ENCODE results near the gene XPNPEP2.

Gene XPNPEP2

DNA sequence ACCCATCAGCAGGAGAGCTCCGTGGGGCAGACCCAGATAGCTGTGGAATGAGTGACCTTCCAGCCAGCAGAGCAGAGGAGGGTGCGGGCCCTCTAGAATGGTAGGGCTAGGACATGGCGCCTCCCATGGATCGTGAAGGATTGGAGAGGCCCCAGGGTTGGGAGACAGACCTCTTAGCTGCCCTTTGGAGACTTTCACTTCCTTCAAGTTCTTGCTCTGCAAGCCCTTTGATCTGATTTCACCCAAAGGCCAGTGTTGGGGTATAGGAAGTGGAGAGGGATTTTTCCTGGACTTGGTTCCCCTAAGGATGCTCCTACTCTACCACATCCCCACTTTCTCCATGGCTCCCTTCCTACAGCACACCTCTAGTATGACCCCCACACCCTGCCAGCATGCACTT is 43.9 kb downstream of the XPNPEP2 start:
- TF ChIP-seq EZH2 (IDR thresholded peaks at IDR 0.05) (no peak), POLR2AphosphoS5 (IDR thresholded peaks at IDR 0.05; ENCODE audit: borderline replicate concordance, low read depth, low read length) (no peak), FOXP2 (optimal IDR thresholded peaks at IDR 0.05; ENCODE audit: control extremely low read depth, extremely low read length, insufficient read depth) (no peak)
- Histone ChIP-seq H3K9ac (ENCODE audit: insufficient read length) (no peak overlapping the region), H3K4me3 (no peak overlapping the region), H3K27ac (no peak overlapping the region), H3K36me3 (ENCODE audit: insufficient read depth, low read length) (no peaks in the 10 kb centered on the region), H3K9me3 (ENCODE audit: low read depth, low read length) (no peaks in the 10 kb centered on the region)
- no peak for DNase-seq (ENCODE audit: low read depth, low spot score)

GRCh38 chrX:129783291-129783713 is 44.5 kb downstream of the XPNPEP2 start:
- H3K4me3 ChIP-seq: no peak overlapping the region
- no peaks in the 10 kb centered on the region for H3K9me3 ChIP-seq (ENCODE audit: low read depth, low read length)
- no peak overlapping the region for H3K27ac ChIP-seq
- H3K9ac ChIP-seq (ENCODE audit: insufficient read length): no peak overlapping the region
- no peak for DNase-seq (ENCODE audit: low read depth, low spot score)
- no peaks in the 10 kb centered on the region for H3K36me3 ChIP-seq (ENCODE audit: insufficient read depth, low read length)
- no peak for TF ChIP-seq EZH2 (IDR thresholded peaks at IDR 0.05)
- TF ChIP-seq FOXP2 (optimal IDR thresholded peaks at IDR 0.05; ENCODE audit: control extremely low read depth, extremely low read length, insufficient read depth): no peak
- TF ChIP-seq POLR2AphosphoS5 (IDR thresholded peaks at IDR 0.05; ENCODE audit: borderline replicate concordance, low read depth, low read length): no peak

DNA sequence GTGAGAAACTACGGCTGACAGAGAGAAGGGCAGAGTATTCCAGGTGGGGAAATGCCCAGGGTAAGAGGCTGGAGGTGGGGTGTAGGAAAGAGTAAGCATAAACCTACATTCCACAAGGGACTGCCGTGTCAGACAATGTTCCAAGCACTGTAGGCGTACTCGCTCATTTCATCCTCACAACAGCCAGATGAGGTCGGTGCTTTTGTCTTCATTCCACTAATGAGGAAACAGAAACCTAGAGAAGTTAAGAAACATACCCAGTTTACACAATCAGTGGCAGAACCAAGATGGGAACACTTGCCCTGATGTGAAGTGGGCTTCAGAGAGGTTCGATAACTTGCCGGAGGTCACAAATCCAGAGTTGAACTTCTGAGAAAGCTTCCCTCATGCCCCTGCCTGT is 45.6 kb downstream of the XPNPEP2 start:
- no peaks in the 10 kb centered on the region for H3K9me3 ChIP-seq (ENCODE audit: low read depth, low read length)
- TF ChIP-seq EZH2 (IDR thresholded peaks at IDR 0.05) (no peak), FOXP2 (optimal IDR thresholded peaks at IDR 0.05; ENCODE audit: control extremely low read depth, extremely low read length, insufficient read depth) (no peak), POLR2AphosphoS5 (IDR thresholded peaks at IDR 0.05; ENCODE audit: borderline replicate concordance, low read depth, low read length) (no peak)
- H3K36me3 ChIP-seq (ENCODE audit: insufficient read depth, low read length): no peaks in the 10 kb centered on the region
- no peak overlapping the region for H3K27ac ChIP-seq
- H3K4me3 ChIP-seq: no peak overlapping the region
- H3K9ac ChIP-seq (ENCODE audit: insufficient read length): no peak overlapping the region
- no peak for DNase-seq (ENCODE audit: low read depth, low spot score)

DNA sequence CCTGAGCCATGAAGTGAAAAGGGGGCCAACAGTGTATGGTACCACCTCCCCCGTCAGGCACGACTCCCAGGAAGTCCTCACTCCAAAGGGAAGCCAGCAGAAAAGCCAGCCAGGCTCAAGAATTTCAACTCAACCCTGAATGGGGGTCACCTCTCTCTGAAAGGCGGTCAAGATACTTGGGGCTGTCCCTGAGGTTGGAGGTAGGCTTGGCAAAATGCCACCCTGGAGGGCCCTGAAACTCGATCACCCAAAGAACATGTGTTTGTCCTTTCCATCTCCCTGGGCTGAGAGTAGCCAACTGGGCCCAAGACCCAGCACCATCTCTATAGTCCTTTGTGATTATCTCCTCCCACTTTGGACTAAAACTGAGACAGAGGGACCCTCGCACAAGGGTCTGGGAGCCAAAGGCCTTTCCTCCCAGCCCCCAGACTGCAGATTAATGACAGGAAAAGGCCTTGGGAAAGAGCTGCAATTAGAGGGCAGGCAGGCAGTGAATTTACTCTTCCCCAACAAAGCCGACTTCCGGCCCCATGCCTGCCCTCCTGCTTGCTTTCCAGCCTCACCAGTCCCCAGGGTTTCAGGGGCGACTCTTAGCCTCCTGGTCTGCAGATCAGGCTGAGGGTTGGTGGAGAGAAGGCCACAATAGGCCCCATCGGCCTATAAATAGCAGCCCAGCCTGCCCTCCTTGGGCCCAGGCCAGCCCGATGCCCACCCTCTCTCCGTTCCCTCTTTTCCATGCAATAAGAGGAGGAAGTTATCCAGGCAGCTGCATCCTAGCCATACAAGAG is 46.6 kb downstream of the XPNPEP2 start:
- Histone ChIP-seq H3K4me3 (no peak overlapping the region), H3K27ac (no peak overlapping the region), H3K9me3 (ENCODE audit: low read depth, low read length) (no peaks in the 10 kb centered on the region), H3K9ac (ENCODE audit: insufficient read length) (no peak overlapping the region), H3K36me3 (ENCODE audit: insufficient read depth, low read length) (no peaks in the 10 kb centered on the region)
- TF ChIP-seq POLR2AphosphoS5 (IDR thresholded peaks at IDR 0.05; ENCODE audit: borderline replicate concordance, low read depth, low read length) (no peak), FOXP2 (optimal IDR thresholded peaks at IDR 0.05; ENCODE audit: control extremely low read depth, extremely low read length, insufficient read depth) (no peak), EZH2 (IDR thresholded peaks at IDR 0.05) (no peak)
- no peak for DNase-seq (ENCODE audit: low read depth, low spot score)

- DNase-seq (ENCODE audit: low read depth, low spot score): no peak
- Histone ChIP-seq H3K9ac (ENCODE audit: insufficient read length) (no peak overlapping the region), H3K27ac (no peak overlapping the region)
Measured at GRCh38 chrX:129786210-129786651, 47.5 kb downstream of the XPNPEP2 start.

DNA sequence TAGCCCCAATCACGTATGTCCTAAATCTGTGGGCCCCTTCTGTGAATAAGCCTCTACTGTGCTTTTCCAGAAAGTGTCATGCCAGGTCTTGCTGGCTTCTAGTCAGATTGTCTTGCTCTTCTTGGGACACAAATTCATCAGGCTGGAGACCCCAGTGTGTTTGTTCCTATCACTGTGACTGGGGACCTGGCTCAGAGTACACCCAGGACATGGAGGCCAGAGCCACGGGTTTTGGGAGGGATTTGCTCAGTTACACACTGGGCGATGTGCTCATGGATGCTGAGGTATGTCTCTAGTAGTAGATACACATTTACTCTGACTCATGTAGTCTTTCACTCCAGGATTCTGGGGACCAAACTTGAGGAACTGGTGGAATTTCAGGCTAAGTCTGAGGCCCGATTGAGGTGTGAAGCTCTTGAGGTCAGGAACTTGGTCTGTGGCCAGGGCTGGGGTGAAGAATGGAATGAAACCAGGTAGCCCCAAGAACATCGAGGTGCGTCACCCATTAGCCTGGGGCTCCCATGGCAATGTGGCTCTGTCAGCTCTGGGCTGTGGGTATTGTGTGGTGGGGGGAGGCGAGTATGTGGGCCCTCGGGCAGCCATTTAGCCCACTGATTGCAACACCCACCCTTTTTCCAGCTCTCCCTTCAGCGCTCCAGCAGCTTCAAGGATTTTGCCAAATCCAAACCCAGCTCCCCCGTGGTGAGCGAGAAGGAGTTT is 48.7 kb downstream of the XPNPEP2 start:
- Histone ChIP-seq H3K9me3 (ENCODE audit: low read depth, low read length) (no peaks in the 10 kb centered on the region), H3K9ac (ENCODE audit: insufficient read length) (no peak overlapping the region), H3K4me3 (no peak overlapping the region), H3K36me3 (ENCODE audit: insufficient read depth, low read length) (no peaks in the 10 kb centered on the region), H3K27ac (no peak overlapping the region)
- TF ChIP-seq POLR2AphosphoS5 (IDR thresholded peaks at IDR 0.05; ENCODE audit: borderline replicate concordance, low read depth, low read length) (no peak), EZH2 (IDR thresholded peaks at IDR 0.05) (no peak), FOXP2 (optimal IDR thresholded peaks at IDR 0.05; ENCODE audit: control extremely low read depth, extremely low read length, insufficient read depth) (no peak)
- no peak for DNase-seq (ENCODE audit: low read depth, low spot score)

More at GRCh38 chrX:129786210-129786651, 47.5 kb downstream of the XPNPEP2 start:
- H3K4me3 ChIP-seq: no peak overlapping the region
- H3K36me3 ChIP-seq (ENCODE audit: insufficient read depth, low read length): no peaks in the 10 kb centered on the region
- no peaks in the 10 kb centered on the region for H3K9me3 ChIP-seq (ENCODE audit: low read depth, low read length)
- no peak for TF ChIP-seq FOXP2 (optimal IDR thresholded peaks at IDR 0.05; ENCODE audit: control extremely low read depth, extremely low read length, insufficient read depth)
- TF ChIP-seq EZH2 (IDR thresholded peaks at IDR 0.05): no peak
- TF ChIP-seq POLR2AphosphoS5 (IDR thresholded peaks at IDR 0.05; ENCODE audit: borderline replicate concordance, low read depth, low read length): no peak

- H3K27ac ChIP-seq: no peak overlapping the region
- no peak overlapping the region for H3K9ac ChIP-seq (ENCODE audit: insufficient read length)
- H3K4me3 ChIP-seq: no peak overlapping the region
- H3K36me3 ChIP-seq (ENCODE audit: insufficient read depth, low read length): no peaks in the 10 kb centered on the region
- DNase-seq (ENCODE audit: low read depth, low spot score): no peak
- TF ChIP-seq FOXP2 (optimal IDR thresholded peaks at IDR 0.05; ENCODE audit: control extremely low read depth, extremely low read length, insufficient read depth) (no peak), POLR2AphosphoS5 (IDR thresholded peaks at IDR 0.05; ENCODE audit: borderline replicate concordance, low read depth, low read length) (no peak), EZH2 (IDR thresholded peaks at IDR 0.05) (no peak)
- H3K9me3 ChIP-seq (ENCODE audit: low read depth, low read length): no peaks in the 10 kb centered on the region
Measured at GRCh38 chrX:129788527-129788926, 49.7 kb downstream of the XPNPEP2 start.

DNA sequence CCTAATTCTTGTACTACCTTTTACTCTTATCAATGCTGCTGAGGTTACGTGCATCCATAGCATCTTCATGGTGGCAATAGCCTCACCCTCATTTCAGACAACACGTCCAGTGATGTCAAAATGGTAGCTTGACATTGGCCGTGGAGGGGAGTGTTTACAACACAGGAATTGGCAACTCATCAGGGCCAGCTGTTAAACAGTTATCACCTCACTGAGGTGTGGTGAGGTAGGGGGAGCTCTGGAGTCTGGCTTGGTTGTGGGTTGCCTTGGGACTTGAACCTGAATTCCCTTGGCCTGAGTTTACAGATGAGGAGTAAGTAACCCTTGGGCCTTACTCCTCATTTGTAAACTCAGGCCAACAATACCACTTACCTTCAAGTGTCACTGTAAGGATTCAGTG is 51.4 kb downstream of the XPNPEP2 start:
- TF ChIP-seq FOXP2 (optimal IDR thresholded peaks at IDR 0.05; ENCODE audit: control extremely low read depth, extremely low read length, insufficient read depth) (no peak), POLR2AphosphoS5 (IDR thresholded peaks at IDR 0.05; ENCODE audit: borderline replicate concordance, low read depth, low read length) (no peak)

More for the DNA sequence above, 51.4 kb downstream of the XPNPEP2 start:
- DNase-seq (ENCODE audit: low read depth, low spot score): no peak
- Histone ChIP-seq H3K9ac (ENCODE audit: insufficient read length) (no peak overlapping the region), H3K4me3 (no peak overlapping the region), H3K36me3 (ENCODE audit: insufficient read depth, low read length) (no peaks in the 10 kb centered on the region), H3K9me3 (ENCODE audit: low read depth, low read length) (no peaks in the 10 kb centered on the region), H3K27ac (no peak overlapping the region)
